Measurements from ENCODE around the gene PUSL1.

PUSL1 gene

DNA sequence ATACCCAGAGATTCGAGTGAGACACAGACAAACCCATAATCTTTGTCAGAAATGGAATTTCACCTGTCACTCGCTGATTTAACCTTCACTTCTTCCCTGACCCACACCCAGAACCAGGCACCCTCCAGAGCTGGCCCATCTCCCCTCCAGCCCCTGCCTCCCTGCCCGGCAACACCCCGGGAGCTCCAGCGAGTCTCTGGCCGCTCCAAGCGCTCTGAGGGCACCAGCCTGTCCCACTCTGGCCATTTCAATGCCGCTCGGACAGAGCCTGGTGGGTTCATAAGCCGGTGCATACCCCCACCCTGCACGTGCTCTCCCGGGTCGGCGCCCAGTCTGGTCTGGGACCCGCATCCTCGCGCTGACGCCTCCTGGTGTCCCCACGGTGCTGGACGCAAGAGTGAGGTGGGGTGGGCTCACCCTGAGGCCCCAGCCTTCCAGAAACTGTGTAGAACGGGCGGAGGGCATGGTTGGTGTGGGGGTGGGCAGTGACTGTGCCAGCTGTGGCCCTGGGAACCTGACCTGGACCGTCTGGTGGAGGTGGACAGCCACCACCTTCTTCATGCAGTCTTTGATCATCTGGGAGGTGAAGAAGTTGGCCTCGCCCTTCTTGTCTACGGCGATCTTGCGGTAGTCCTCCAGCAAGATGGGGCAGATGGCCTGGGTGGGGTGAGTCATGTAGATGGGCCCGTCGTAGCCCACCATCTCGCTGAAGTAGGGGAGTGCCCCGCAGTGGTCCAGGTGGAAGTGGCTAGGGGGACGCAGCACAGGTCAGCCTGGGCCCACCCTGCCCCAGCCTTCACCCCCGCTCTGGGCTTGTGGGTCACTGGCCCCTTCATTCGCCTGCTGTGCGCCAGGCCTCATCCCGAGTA, 10.6 kb downstream of the PUSL1 start:
- no peak for DNase-seq (ENCODE audit: low read depth)
- no peak overlapping the region for H3K4me3 ChIP-seq (ENCODE audit: control insufficient read depth, low read depth, low read length)
- TF ChIP-seq, protein P1, sequence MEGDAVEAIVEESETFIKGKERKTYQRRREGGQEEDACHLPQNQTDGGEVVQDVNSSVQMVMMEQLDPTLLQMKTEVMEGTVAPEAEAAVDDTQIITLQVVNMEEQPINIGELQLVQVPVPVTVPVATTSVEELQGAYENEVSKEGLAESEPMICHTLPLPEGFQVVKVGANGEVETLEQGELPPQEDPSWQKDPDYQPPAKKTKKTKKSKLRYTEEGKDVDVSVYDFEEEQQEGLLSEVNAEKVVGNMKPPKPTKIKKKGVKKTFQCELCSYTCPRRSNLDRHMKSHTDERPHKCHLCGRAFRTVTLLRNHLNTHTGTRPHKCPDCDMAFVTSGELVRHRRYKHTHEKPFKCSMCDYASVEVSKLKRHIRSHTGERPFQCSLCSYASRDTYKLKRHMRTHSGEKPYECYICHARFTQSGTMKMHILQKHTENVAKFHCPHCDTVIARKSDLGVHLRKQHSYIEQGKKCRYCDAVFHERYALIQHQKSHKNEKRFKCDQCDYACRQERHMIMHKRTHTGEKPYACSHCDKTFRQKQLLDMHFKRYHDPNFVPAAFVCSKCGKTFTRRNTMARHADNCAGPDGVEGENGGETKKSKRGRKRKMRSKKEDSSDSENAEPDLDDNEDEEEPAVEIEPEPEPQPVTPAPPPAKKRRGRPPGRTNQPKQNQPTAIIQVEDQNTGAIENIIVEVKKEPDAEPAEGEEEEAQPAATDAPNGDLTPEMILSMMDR (IDR thresholded peaks at IDR 0.05; ENCODE audit: control insufficient read depth, insufficient read depth, low read depth, low read length, missing control alignments): no peak

DNA sequence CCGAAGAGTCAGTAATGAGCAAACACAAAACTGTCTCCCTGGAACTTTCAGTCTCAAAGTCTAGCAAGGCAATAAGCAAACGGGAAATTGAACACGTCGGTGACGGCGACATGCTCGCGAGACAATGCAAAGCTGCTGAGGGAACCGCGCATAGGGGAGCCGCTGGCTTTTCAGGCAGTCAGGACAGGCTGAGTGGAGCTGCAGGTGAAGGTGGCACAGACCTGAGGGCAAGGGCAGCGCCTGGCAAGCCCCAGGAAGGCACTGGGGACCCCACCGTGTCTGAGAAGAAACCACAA, 11.2 kb downstream of the PUSL1 start:
- TF ChIP-seq, protein P1 (IDR thresholded peaks at IDR 0.05; ENCODE audit: control insufficient read depth, insufficient read depth, low read depth, low read length, missing control alignments): no peak
- no peak overlapping the region for H3K4me3 ChIP-seq (ENCODE audit: control insufficient read depth, low read depth, low read length)

DNA sequence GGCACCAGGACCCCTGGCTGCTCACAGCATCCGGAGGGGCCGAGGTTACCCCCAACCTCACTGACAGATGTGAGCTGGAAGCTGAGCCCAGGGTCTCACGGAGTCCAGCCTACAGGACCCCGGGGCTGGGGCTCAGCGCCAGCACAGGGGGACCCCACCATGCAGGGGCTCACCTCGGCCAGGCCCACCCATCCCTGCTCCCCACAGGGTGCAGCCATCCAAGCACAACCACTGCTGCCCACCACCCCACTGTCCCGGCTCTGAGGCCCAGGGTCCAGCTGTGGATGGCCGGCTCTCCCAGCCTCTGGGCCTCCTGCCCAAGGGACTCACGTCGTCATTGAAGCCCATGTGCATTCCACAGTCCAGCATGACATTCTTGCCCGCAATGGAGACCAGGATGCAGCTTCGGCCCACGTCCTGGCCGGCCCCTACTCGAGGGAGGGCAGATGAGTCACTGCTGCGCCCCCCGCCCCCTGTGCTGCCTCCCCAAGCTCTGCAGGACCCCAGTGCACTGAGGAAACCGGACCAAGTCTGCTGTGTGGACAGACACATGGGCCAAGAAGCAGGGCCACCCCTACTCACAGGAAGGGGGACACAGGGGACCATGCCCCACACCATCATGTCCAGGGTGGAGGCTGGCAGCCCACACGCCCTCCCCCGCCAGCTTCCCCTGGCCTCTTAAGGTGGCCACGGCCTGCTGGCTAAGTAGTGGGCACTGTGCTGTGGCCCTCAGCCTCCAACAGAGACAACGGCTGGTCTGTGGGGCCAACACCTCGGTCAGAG, 12.5 kb downstream of the PUSL1 start:
- TF ChIP-seq, protein P1 (IDR thresholded peaks at IDR 0.05; ENCODE audit: control insufficient read depth, insufficient read depth, low read depth, low read length, missing control alignments): no peak
- H3K4me3 ChIP-seq (ENCODE audit: control insufficient read depth, low read depth, low read length): no peak overlapping the region
- DNase-seq (ENCODE audit: low read depth): no peak

More for the DNA sequence above, 11.2 kb downstream of the PUSL1 start:
- no peak for DNase-seq (ENCODE audit: low read depth)

DNA sequence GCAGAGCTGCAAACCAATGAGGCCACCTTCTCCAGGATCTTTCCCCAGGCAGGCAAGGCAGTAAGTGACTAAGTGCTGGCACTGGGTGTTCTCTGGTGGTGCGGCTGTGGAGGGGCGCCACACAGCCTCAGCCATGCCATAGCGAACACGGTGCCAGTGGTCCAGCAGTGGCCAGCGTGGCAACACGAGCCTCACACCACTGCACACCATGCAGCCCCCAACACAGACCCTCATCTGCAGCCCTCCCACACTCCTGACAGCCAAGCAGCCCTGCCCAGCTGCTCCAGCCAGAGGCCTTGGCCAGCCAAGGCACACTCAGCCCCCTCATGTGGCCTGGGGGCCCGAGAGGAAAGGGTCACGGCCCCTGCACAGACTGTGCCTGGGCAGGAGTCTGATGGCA, 13.1 kb downstream of the PUSL1 start:
- TF ChIP-seq, protein P1 (IDR thresholded peaks at IDR 0.05; ENCODE audit: control insufficient read depth, insufficient read depth, low read depth, low read length, missing control alignments): no peak
- H3K4me3 ChIP-seq (ENCODE audit: control insufficient read depth, low read depth, low read length): no peak overlapping the region

DNA sequence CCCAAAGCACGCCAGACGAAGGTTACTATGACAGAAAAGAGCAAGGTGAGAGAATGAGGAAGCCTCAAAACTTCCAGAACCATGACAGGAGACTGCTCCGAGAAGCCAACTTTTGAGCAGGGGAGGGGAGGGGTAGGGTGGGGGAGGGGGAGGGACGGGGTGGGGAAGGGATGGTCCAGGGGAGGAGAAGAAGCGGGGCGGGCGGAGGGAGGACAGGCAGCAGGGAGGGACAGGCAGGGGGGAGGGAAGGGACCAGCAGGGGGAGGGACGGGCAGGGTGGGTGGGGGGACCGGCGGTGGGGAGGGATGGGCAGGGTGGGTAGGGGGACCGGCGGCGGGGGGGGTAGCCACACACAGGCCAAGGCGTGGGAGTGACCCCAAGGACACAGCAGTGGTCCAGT, 14.0 kb downstream of the PUSL1 start:
- DNase-seq (ENCODE audit: low read depth): no peak
- H3K4me3 ChIP-seq (ENCODE audit: control insufficient read depth, low read depth, low read length): no peak overlapping the region
- TF ChIP-seq, protein P1 (IDR thresholded peaks at IDR 0.05; ENCODE audit: control insufficient read depth, insufficient read depth, low read depth, low read length, missing control alignments): no peak

More for the DNA sequence above, 13.1 kb downstream of the PUSL1 start:
- DNase-seq (ENCODE audit: low read depth): no peak

DNA sequence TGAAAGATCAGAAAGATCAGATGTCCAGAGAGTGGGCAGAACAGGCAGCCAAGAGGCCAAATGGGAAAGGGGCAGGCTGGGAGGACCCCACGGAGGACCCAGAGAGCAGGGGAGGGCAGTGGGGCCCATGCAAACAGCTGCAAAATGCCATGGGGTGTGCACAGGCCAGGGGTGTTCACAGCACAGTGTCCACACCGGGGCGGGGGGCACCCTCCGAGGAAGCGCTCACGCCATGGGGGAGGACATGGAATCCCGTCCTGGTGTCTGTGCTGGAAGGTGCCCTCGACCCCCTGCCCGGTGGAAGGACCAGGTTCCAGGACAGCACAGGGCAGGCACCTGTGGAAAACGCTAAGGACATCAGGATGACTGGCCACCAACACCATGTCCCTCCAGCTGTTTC, 14.6 kb downstream of the PUSL1 start:
- TF ChIP-seq, protein P1 (IDR thresholded peaks at IDR 0.05; ENCODE audit: control insufficient read depth, insufficient read depth, low read depth, low read length, missing control alignments): no peak
- H3K4me3 ChIP-seq (ENCODE audit: control insufficient read depth, low read depth, low read length): no peak overlapping the region
- no peak for DNase-seq (ENCODE audit: low read depth)
